SH-SY5Y (cell line): ENCODE data around the gene PPP2R2D.

Experiments
- GATA2 ChIP-seq: IDR thresholded peaks from 2 replicates; pipeline ENCODE4 v1.6.1; 2011; ENCODE audit warnings: mild to moderate bottlenecking, low read depth, low read length
- GATA3 ChIP-seq: IDR thresholded peaks from 2 replicates; pipeline ENCODE4 v1.6.1; 2011; ENCODE audit warnings: low read depth, mild to moderate bottlenecking, low read length, moderate library complexity

DNA sequence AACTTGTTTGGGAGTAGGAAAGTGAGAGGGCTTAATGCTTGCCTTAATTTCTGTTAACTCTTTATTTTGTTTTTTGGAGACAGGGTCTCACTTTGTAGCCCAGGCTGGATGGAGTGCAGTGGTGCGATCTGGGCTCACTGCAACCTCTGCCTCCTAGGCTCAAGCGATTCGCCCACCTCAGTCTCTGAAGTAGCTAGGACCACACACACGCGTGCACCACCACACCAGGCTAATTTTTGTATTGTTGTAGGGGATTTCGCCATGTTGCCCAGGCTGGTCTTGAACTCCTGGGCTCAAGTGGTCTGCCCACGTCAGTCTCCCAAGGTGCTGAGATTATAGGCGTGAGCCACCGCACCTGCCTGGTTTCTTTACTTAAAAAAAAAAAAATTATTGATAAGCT, 1.9 kb downstream of the PPP2R2D start:
- TF ChIP-seq GATA2 (no peak), GATA3 (no peak)
